GM23338 (cell line): ENCODE data around the gene CHAT. TPM values are rescaled to one million over a fixed set of nuclear protein-coding genes. Genes with fewer than 3 reads are reported as not detected.

Experiments
- ATAC-seq: fragments of 200-7000 bp; cut with Tn5 transposase; 3 replicates; pipeline ENCODE4 v1.9.1; 2020
- DNase-seq: peaks from one replicate; pipeline ENCODE4 v3.0.0-alpha.2; 2015; ENCODE audit warnings: low spot score
- H2AFZ ChIP-seq: fragments of 200-600 bp; sonication (generic); 2 replicates; pipeline ENCODE4 v1.8.0; 2016; ENCODE audit warnings: antibody characterized with exemption, mild to moderate bottlenecking, moderate library complexity
- H3F3A ChIP-seq: fragments of 200-600 bp; sonication (generic); replicated peaks from 2 replicates; pipeline ENCODE4 v1.8.0; 2017; ENCODE audit warnings: antibody characterized with exemption, mixed run types, low read depth
- H3K27ac ChIP-seq: fragments of 200-600 bp; sonication (generic); 2 replicates; pipeline ENCODE4 v1.6.1; 2016; ENCODE audit warnings: low read depth
- H3K27me3 ChIP-seq: fragments of 200-600 bp; sonication (generic); 2 replicates; pipeline ENCODE4 v1.8.0; 2016; ENCODE audit warnings: mild to moderate bottlenecking, mixed run types, moderate library complexity; ENCODE audit not compliant: insufficient read depth
- H3K36me3 ChIP-seq: fragments of 200-600 bp; sonication (generic); 2 replicates; pipeline ENCODE4 v1.8.0; 2016; ENCODE audit warnings: mild to moderate bottlenecking; ENCODE audit not compliant: insufficient read depth
- H3K4me1 ChIP-seq: fragments of 200-600 bp; sonication (generic); 2 replicates; pipeline ENCODE4 v1.8.0; 2016; ENCODE audit warnings: mild to moderate bottlenecking, moderate library complexity; ENCODE audit not compliant: insufficient read depth
- H3K4me2 ChIP-seq: fragments of 200-600 bp; sonication (generic); 2 replicates; pipeline ENCODE4 v1.7.1; 2017; ENCODE audit warnings: mixed run types
- H3K4me3 ChIP-seq: fragments of 200-600 bp; sonication (generic); 2 replicates; pipeline ENCODE4 v1.6.1; 2016; ENCODE audit warnings: mixed run types
- H3K79me2 ChIP-seq: fragments of 200-600 bp; sonication (generic); replicated peaks from 2 replicates; pipeline ENCODE4 v1.8.0; 2017; ENCODE audit warnings: mild to moderate bottlenecking; ENCODE audit not compliant: insufficient read depth
- H3K9me2 ChIP-seq: fragments of 200-600 bp; sonication (generic); 2 replicates; pipeline ENCODE4 v1.8.0; 2017; ENCODE audit not compliant: insufficient read depth
- H4K20me1 ChIP-seq: fragments of 200-600 bp; sonication (generic); replicated peaks from 2 replicates; pipeline ENCODE4 v1.8.0; 2017; ENCODE audit warnings: mild to moderate bottlenecking; ENCODE audit not compliant: insufficient read depth
- H3K27ac Mint-ChIP-seq: 2 replicates; pipeline ENCODE4 v1.8.0; 2020; ENCODE audit warnings: inconsistent platforms, mild to moderate bottlenecking, moderate library complexity, mixed read lengths
- H3K27me3 Mint-ChIP-seq: 3 replicates; pipeline ENCODE4 v1.8.0; 2022; ENCODE audit warnings: low read depth, mild to moderate bottlenecking, moderate library complexity, mixed read lengths, inconsistent platforms; ENCODE audit not compliant: insufficient read depth, poor library complexity
- H3K36me3 Mint-ChIP-seq: 3 replicates; pipeline ENCODE4 v1.8.0; 2021; ENCODE audit warnings: low read depth, mild to moderate bottlenecking, inconsistent platforms, moderate library complexity, mixed read lengths
- H3K4me1 Mint-ChIP-seq: 3 replicates; pipeline ENCODE4 v1.8.0; 2020; ENCODE audit warnings: mild to moderate bottlenecking, inconsistent platforms, mixed read lengths
- H3K4me3 Mint-ChIP-seq: 3 replicates; pipeline ENCODE4 v1.8.0; 2021; ENCODE audit warnings: moderate library complexity, mild to moderate bottlenecking, inconsistent platforms, mixed read lengths
- H3K9me3 Mint-ChIP-seq: 3 replicates; pipeline ENCODE4 v1.8.0; 2020; ENCODE audit warnings: moderate library complexity, mild to moderate bottlenecking, inconsistent platforms, mixed read lengths
- CREB1 ChIP-seq: fragments of 250-450 bp; sonication (Bioruptor Pico); IDR thresholded peaks from 2 replicates; pipeline ENCODE4 v1.5.0; 2020; ENCODE audit warnings: low read depth, mild to moderate bottlenecking, moderate library complexity
- EZH2 ChIP-seq: fragments of 200-600 bp; sonication (generic); IDR thresholded peaks from one replicate; pipeline ENCODE4 v1.8.0; 2017; ENCODE audit warnings: antibody characterized with exemption, mild to moderate bottlenecking, low read depth; ENCODE audit not compliant: unreplicated experiment
- JUNB ChIP-seq: IDR thresholded peaks from one replicate; pipeline ENCODE4 v1.6.1; 2016; ENCODE audit warnings: antibody characterized with exemption; ENCODE audit not compliant: unreplicated experiment
- NANOG ChIP-seq: IDR thresholded peaks from 2 replicates; pipeline ENCODE4 v1.6.1; 2016; ENCODE audit warnings: antibody characterized with exemption, borderline replicate concordance
- POLR2AphosphoS5 ChIP-seq: IDR thresholded peaks from 2 replicates; pipeline ENCODE4 v1.6.1; 2016; ENCODE audit warnings: antibody characterized with exemption, low read depth
- STAT1 ChIP-seq: IDR thresholded peaks from one replicate; pipeline ENCODE4 v1.6.1; 2016; ENCODE audit warnings: antibody characterized with exemption; ENCODE audit not compliant: unreplicated experiment
- ZNF114 ChIP-seq: fragments of 250-450 bp; sonication (Bioruptor Pico); IDR thresholded peaks from 2 replicates; pipeline ENCODE4 v1.5.0; 2020; ENCODE audit warnings: mild to moderate bottlenecking, moderate library complexity
- ZNF331 ChIP-seq: fragments of 250-450 bp; sonication (Bioruptor Pico); IDR thresholded peaks from 2 replicates; pipeline ENCODE4 v1.5.0; 2020; ENCODE audit warnings: low read depth, mild to moderate bottlenecking, moderate library complexity
- polyA plus RNA-seq: library from polyadenylated mRNA; unstranded; fragments of >200 nt; fragmentation: Nextera tagmentation; extraction: Ambion mirVana; gene quantifications from 2 replicates; pipeline ENCODE4 v1.2.1, GENCODE V29; 2016
- total RNA-seq: library from RNA; depleted of rRNA; stranded (reverse); fragments of >200 nt; shearing (Covaris generic); gene quantifications from 2 replicates; pipeline ENCODE4 v1.2.3, GENCODE V29; 2014
- TF ChIP-seq, protein P1 (sequence below): fragments of 250-450 bp; sonication (Bioruptor Pico); IDR thresholded peaks from 2 replicates; pipeline ENCODE4 v1.5.0; 2020; ENCODE audit warnings: mild to moderate bottlenecking, moderate library complexity
- TF ChIP-seq, protein P2 (sequence below), 2 experiments: fragments of 200-600 bp in 1 of 2; sonication (generic) in 1 of 2; conservative IDR thresholded peaks; 2 replicates each; pipeline versions ENCODE4 v1.5.1 to v1.6.1; 2016 to 2017; ENCODE audit warnings: antibody characterized with exemption in 2 of 2, low read depth in 2 of 2, mild to moderate bottlenecking in 2 of 2, moderate library complexity in 1 of 2
- TF ChIP-seq, protein P3 (sequence below): IDR thresholded peaks from 2 replicates; pipeline ENCODE4 v1.6.1; 2016; ENCODE audit warnings: antibody characterized with exemption

Gene CHAT
- total and polyA plus RNA-seq, 2 experiments from 2014 or later = not detected

DNA sequence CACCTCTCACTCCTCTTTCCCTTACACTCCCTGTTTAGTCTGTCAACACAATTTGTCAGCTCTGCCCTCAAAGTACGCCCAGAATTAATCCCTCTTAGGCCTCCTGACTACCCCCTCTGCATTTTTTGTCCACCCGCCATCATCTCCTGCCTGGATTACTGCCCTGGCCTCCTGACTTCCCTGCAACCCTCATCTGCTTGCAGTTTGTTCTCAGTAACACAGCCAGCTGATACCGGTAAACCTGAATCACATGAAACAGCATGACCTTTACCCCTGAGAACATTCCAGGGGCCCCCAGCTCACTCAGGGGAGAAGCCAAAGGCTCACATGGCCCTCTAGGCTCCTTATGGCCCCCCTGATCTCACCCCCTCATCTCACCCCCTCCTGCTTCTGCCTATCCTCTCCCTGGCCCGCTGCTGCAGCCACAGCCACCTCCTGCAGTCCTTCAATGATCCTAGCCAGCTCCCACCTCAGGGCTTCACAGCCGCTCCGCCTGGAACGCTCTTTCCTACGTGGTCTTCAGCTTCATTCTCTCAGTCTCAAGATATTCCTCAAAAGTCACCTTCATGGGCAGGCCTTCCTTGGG is 74.5 kb downstream of the CHAT start:
- H3K4me3 Mint-ChIP-seq = peak overlapping the region; percentile 45

More for the DNA sequence above, 74.5 kb downstream of the CHAT start:
- peaks cover 53% of the 10 kb centered on the region for H3K4me1 Mint-ChIP-seq
- peaks cover 72% of the 10 kb centered on the region for H3K27me3 Mint-ChIP-seq
- H3K9me3 Mint-ChIP-seq = peaks cover 41% of the 10 kb centered on the region
- H3K27ac ChIP-seq = no peak overlapping the region
- H3K27me3 ChIP-seq = peaks cover 76% of the 10 kb centered on the region
- no peak overlapping the region for H3K27ac Mint-ChIP-seq
- no peaks in the 10 kb centered on the region; the same call in 1 of the 2 replicates for H4K20me1 ChIP-seq
- H3K36me3 Mint-ChIP-seq = peaks cover 20% of the 10 kb centered on the region; the same call in 2 of the 3 replicates
- H3F3A ChIP-seq = no peaks in the 10 kb centered on the region; the same call in 1 of the 2 replicates
- peak overlapping the region; percentile 74 for H3K4me2 ChIP-seq
- ATAC-seq (0 out of 3 replicates have a peak, but pooled peaks have one; percentile 5), DNase-seq (no peak)
- TF ChIP-seq, protein P1, sequence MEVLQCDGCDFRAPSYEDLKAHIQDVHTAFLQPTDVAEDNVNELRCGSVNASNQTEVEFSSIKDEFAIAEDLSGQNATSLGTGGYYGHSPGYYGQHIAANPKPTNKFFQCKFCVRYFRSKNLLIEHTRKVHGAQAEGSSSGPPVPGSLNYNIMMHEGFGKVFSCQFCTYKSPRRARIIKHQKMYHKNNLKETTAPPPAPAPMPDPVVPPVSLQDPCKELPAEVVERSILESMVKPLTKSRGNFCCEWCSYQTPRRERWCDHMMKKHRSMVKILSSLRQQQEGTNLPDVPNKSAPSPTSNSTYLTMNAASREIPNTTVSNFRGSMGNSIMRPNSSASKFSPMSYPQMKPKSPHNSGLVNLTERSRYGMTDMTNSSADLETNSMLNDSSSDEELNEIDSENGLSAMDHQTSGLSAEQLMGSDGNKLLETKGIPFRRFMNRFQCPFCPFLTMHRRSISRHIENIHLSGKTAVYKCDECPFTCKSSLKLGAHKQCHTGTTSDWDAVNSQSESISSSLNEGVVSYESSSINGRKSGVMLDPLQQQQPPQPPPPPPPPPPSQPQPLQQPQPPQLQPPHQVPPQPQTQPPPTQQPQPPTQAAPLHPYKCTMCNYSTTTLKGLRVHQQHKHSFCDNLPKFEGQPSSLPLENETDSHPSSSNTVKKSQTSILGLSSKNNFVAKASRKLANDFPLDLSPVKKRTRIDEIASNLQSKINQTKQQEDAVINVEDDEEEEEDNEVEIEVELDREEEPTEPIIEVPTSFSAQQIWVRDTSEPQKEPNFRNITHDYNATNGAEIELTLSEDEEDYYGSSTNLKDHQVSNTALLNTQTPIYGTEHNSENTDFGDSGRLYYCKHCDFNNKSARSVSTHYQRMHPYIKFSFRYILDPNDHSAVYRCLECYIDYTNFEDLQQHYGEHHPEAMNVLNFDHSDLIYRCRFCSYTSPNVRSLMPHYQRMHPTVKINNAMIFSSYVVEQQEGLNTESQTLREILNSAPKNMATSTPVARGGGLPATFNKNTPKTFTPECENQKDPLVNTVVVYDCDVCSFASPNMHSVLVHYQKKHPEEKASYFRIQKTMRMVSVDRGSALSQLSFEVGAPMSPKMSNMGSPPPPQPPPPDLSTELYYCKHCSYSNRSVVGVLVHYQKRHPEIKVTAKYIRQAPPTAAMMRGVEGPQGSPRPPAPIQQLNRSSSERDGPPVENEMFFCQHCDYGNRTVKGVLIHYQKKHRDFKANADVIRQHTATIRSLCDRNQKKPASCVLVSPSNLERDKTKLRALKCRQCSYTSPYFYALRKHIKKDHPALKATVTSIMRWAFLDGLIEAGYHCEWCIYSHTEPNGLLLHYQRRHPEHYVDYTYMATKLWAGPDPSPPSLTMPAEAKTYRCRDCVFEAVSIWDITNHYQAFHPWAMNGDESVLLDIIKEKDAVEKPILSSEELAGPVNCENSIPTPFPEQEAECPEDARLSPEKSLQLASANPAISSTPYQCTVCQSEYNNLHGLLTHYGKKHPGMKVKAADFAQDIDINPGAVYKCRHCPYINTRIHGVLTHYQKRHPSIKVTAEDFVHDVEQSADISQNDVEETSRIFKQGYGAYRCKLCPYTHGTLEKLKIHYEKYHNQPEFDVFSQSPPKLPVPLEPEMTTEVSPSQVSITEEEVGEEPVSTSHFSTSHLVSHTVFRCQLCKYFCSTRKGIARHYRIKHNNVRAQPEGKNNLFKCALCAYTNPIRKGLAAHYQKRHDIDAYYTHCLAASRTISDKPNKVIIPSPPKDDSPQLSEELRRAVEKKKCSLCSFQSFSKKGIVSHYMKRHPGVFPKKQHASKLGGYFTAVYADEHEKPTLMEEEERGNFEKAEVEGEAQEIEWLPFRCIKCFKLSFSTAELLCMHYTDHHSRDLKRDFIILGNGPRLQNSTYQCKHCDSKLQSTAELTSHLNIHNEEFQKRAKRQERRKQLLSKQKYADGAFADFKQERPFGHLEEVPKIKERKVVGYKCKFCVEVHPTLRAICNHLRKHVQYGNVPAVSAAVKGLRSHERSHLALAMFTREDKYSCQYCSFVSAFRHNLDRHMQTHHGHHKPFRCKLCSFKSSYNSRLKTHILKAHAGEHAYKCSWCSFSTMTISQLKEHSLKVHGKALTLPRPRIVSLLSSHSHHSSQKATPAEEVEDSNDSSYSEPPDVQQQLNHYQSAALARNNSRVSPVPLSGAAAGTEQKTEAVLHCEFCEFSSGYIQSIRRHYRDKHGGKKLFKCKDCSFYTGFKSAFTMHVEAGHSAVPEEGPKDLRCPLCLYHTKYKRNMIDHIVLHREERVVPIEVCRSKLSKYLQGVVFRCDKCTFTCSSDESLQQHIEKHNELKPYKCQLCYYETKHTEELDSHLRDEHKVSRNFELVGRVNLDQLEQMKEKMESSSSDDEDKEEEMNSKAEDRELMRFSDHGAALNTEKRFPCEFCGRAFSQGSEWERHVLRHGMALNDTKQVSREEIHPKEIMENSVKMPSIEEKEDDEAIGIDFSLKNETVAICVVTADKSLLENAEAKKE (CRISPR knock-in tag) = no peak
- TF ChIP-seq NANOG (no peak), ZNF331 (CRISPR knock-in tag) (no peak), JUNB (no peak), POLR2AphosphoS5 (no peak), STAT1 (no peak), EZH2 (no peak), CREB1 (CRISPR knock-in tag) (no peak), ZNF114 (CRISPR knock-in tag) (no peak)
- TF ChIP-seq, protein P2, sequence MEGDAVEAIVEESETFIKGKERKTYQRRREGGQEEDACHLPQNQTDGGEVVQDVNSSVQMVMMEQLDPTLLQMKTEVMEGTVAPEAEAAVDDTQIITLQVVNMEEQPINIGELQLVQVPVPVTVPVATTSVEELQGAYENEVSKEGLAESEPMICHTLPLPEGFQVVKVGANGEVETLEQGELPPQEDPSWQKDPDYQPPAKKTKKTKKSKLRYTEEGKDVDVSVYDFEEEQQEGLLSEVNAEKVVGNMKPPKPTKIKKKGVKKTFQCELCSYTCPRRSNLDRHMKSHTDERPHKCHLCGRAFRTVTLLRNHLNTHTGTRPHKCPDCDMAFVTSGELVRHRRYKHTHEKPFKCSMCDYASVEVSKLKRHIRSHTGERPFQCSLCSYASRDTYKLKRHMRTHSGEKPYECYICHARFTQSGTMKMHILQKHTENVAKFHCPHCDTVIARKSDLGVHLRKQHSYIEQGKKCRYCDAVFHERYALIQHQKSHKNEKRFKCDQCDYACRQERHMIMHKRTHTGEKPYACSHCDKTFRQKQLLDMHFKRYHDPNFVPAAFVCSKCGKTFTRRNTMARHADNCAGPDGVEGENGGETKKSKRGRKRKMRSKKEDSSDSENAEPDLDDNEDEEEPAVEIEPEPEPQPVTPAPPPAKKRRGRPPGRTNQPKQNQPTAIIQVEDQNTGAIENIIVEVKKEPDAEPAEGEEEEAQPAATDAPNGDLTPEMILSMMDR (conservative IDR thresholded peaks at IDR 0.05; ENCODE audit: low read depth in 2 of 2) = no peak
- TF ChIP-seq, protein P3, sequence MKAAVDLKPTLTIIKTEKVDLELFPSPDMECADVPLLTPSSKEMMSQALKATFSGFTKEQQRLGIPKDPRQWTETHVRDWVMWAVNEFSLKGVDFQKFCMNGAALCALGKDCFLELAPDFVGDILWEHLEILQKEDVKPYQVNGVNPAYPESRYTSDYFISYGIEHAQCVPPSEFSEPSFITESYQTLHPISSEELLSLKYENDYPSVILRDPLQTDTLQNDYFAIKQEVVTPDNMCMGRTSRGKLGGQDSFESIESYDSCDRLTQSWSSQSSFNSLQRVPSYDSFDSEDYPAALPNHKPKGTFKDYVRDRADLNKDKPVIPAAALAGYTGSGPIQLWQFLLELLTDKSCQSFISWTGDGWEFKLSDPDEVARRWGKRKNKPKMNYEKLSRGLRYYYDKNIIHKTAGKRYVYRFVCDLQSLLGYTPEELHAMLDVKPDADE = no peak
- peak overlapping the region; percentile 46 for H3K4me3 ChIP-seq
- H3K36me3 ChIP-seq = no peaks in the 10 kb centered on the region
- no peak overlapping the region for H2AFZ ChIP-seq
- peaks cover 36% of the 10 kb centered on the region for H3K4me1 ChIP-seq
- no peaks in the 10 kb centered on the region for H3K79me2 ChIP-seq
- no peaks in the 10 kb centered on the region; the same call in 1 of the 2 replicates for H3K9me2 ChIP-seq
